ENCODE measurements around the gene MAGEB6.
"Not testable (repeated sequence)": the region's sequence is repeated elsewhere in the genome, so short reads cannot be mapped to it uniquely, and the experiment has no call there.

MAGEB6 gene, protein sequence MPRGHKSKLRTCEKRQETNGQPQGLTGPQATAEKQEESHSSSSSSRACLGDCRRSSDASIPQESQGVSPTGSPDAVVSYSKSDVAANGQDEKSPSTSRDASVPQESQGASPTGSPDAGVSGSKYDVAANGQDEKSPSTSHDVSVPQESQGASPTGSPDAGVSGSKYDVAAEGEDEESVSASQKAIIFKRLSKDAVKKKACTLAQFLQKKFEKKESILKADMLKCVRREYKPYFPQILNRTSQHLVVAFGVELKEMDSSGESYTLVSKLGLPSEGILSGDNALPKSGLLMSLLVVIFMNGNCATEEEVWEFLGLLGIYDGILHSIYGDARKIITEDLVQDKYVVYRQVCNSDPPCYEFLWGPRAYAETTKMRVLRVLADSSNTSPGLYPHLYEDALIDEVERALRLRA

GRCh38 chrX:26192204-26192603 is at the start of gene MAGEB6:
MAGEB6 (plus strand) TSS chrX:26192440; CDS start chrX:26193847, 1,407 bp downstream.
- no peak for DNase-seq (ENCODE audit: low spot score)

DNA sequence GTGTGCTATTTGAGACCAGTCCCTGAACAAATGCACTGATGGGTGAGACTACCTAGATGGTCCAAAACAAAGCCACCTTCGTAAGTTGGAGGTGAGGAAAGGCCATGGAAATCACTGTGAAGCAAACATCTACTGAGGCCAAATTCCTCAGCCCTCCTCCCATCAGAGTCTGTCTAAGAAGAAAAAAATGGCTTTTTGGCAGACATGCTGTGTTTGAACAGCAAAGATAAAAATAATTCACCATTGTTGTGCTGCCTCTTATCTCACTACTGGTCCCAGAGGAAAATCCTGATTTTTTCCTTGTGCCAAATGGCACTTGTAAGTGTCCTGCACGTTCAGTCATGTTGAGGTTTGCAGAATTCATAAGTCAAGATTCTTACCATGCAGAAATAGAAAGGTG is 46.2 kb upstream of the MAGEB6 start:
- no peak for DNase-seq (ENCODE audit: low spot score)

DNA sequence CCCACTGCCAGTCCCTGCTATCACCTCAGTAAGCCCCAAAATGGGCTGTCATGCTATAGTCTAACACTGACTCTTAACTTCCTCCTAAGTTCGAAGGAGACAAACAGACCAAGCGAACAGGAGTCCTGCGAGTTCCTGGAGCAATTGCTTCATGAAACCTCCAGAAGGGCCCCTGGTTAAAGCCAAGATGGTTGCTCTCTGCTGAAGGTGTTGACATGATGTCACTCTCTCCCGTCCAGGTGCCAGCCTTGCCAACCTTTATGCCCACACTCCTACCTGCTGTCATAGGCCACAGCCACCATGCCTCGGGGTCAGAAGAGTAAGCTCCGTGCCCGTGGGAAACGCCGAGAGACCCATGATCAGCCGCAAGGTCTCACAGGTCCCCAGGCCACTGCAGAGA is 31.9 kb upstream of the MAGEB6 start, which contains the start of gene MAGEB6B:
MAGEB6B (plus strand) TSS at position 301 of the 400 bp plus-strand sequence; CDS start at position 301, 0 bp downstream.
- no peak for DNase-seq (ENCODE audit: low spot score)

GRCh38 chrX:26203561-26203960 is 11.3 kb downstream of the MAGEB6 start:
- no peak for DNase-seq (ENCODE audit: low spot score)

GRCh38 chrX:26204717-26205116 is 12.5 kb downstream of the MAGEB6 start:
- DNase-seq (ENCODE audit: low spot score), result not testable (repeated sequence)

DNA sequence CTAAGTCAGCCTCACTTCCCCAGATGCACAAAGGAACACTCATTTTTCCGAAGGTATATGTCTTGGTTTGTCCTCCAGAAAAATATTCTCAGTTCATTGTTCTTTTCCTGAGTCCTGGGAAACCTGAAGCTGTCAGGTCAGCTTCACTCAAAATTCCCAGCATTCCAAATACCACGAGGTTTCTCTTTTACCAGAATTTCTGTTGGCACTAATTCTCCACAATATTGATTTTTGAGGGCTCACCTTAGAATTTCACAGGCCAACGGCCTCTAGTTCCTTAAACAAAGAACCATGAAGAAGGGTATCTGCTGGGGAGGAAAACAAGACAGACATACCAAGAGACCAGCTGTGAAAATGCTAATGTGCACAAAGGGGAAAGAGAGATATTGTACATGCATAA is 15.8 kb downstream of the MAGEB6 start:
- no peak for DNase-seq (ENCODE audit: low spot score)

- DNase-seq (ENCODE audit: low spot score), result no peak
Measured at GRCh38 chrX:26215869-26216268, 23.6 kb downstream of the MAGEB6 start, which contains the start of gene MAGEB5. MAGEB5 (plus strand) TSS chrX:26216169; CDS start chrX:26217302, 1,133 bp downstream.

- no peak for DNase-seq (ENCODE audit: low spot score)
Measured at GRCh38 chrX:26219351-26219750, 27.1 kb downstream of the MAGEB6 start.

GRCh38 chrX:26234177-26234576 is 41.9 kb downstream of the MAGEB6 start:
- no peak for DNase-seq (ENCODE audit: low spot score)
